Fibroblast of skin of left quadriceps (primary cell): Measurements from ENCODE around the gene NMNAT2.

Source experiments
- DNase-seq, 2 experiments: peaks; one replicate each; pipeline ENCODE4 v3.0.0-alpha.2; 2013; ENCODE audit warnings: low read depth in 2 of 2

NMNAT2 gene

DNA sequence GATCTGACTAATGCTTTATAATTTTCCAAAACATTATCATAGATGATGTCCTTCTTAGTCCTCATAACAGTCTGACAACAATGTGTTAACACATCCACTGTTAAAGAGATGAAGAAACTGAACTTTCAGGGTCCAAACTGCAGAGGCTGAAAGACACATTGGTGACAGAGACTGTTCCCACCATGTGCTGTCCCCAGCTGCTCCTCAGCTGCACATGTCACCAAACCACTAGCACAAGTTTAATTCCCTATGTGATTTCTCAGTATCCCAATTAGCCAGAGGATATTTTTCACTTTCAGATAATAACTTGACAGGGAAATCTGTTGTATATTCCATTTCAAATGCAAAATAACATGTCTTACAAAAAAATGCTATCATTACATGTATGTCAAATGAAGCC lies 207.5 kb downstream of the NMNAT2 start:
- DNase-seq: no peak

DNA sequence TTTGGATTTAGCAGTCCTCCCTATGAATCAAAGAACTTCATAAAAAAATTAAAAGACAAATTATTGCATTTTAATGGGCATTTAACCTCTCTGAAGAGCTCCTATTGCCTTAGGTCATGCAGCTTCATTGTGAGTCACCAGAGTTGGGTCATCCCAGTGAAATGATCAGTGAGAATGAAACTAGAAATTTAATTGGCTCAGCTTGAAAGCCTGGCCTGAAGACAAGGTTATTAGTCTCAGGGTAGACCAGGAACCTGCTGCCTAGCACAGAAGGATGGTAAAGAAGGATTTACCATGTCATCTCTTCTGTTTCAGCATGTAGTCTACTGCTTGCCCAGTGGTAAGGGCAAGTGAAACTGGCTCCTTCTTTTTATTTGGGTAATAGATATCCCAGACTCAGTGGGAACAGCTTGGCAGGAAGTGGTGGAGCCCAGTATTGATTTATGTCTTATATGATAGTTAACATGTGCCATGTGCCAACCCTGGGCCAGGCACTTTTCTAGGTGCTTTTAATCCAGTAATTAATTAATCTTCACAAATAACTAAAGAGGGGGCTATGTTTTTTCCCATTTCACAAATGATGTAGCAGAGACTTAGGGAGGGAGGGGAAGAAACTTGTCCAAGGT lies 208.5 kb downstream of the NMNAT2 start:
- peak; percentile 37 to 44 for DNase-seq

DNA sequence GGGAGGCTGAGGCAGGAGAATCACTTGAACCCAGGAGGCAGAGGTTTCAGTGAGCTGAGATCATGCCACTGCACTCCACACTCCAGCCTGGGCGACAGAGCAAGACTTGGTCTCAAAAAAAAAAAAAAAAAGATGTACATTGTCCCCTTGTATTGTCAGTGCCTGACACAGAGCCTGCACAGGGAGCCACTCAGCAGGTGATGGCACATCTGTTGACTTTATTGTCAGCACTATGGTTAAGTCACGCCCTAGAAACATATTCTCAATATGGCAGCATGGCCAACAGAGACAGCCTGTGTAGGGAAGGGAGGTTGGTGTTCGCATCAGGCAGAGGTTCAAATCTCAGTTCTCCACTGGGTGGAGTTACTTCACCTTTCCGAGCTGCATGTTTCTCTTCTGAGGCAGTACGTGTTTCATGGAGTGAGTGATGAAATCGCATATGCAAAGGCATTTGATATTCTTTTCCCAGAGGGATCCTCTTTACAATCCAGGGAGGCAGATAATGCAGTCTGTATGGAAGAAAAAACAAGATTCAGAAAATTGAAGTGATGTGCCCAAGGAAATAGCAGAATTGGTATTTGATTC lies 211.6 kb downstream of the NMNAT2 start:
- DNase-seq: no peak

DNA sequence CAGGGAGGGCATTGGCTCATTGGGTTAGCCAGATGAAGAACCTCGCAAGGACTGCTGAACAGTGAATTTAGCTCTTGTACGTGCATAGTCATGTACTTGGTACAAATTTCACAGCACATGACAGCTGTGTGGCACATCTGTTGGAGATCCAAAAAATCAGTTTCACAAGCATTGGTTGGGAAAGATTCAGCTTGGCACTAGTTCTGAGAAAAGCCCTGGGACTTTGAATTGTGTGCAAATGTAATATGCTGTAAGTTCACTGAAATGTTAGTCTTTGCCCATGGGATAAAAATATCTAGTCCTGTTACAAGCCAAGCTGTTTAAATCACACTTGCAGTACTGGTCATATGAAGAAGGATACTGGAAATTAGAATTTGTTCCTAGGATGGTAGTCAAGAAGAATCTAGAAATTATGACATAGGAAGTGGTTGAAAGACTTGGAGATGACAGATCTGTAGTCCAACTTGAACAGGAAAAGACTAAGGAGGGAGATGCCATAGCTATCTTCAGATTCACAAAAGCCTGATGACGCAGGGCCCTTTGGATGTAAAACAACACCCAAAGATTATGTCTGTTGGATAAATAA lies 212.9 kb downstream of the NMNAT2 start:
- DNase-seq: peak; percentile 33 to 42

DNA sequence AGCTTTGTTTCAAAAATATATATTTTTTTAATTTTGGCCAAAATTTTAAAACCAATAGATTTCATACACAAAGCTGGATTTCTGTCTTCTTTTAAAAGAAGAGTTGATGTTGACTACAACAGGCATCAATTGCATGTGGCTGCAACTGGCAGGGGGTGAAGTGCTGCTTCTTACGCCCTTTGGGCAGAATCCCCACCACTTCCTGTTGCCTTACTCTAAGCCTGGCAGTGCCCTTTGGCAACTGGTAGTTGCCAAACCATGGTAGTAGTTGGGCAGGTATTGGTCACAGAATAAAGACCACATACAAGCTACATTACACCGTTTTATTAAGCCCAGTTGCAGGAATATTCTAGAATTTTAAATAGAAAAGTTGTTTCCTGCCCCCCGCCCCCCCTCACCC lies 215.1 kb downstream of the NMNAT2 start:
- DNase-seq: no peak

DNA sequence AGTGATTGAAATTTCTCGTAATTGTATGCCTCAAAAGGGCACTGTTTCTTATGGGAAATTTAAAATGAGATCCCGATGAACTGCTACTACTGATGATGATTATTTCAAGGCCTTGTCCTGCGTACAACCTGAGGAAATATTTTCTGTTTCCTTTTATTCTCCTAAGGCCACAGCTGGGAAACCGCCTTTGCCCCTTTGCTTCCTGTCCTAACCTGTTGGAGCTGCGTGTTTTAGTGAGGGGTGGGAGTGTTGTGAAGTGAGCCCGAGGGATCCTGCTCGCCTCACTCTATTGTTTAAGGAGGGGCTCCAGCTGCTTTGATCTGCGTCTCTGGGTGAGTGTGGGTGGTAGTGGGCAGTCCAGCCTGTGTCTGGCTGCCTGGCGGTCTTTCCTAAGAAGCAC lies 217.7 kb downstream of the NMNAT2 start:
- DNase-seq: no peak

DNA sequence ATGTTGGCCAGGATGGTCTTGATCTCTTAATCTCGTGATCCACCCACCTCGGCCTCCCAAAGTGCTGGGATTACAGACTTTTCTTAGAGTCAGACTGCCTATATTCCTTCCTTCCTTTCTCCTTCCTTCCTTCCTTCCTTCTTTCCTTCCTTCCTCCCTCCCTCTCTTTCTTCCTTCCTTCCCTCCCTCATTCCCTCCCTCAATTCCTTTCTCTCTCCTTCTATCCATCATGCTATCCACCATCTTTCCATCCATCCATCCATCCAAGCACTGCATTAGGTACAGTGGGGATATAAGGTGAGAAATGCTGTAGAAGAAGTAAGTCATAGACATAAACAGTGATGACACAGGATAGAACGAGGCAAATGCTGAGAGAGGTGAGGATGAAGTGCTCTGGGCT lies 218.9 kb downstream of the NMNAT2 start:
- no peak for DNase-seq

DNA sequence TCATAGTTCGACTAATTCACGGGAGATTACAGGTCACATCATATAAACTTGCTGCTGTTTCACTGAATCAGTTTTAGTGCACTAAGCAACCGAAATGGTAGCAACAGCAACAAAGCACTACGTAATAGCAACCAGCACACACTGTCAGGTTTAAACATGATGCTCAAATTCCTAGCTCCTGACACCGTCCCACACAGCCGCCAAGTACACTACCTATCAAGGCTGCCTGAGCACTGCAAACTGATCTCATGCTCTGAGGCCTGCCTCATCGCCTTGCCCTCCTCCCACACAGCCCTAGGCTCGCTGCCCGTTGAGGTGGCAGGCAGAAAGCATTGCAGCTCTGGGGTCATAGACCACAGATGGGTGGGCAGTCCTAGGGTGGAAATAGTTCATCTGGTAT lies 219.7 kb downstream of the NMNAT2 start:
- no peak for DNase-seq
